Measurements from ENCODE around the gene GSK3A. TPM values are rescaled to one million over a fixed set of nuclear protein-coding genes. Genes with fewer than 3 reads are reported as not detected.

The GSK3A gene
- total RNA-seq, 1 donor from 2014 or later, result 36.3 TPM

GRCh38 chr19:42196011-42197001 is 46.1 kb downstream of the GSK3A start:
- no peak for DNase-seq (ENCODE audit: missing footprints)
- ATAC-seq, result no peak
- intact Hi-C loops (cut with DNase I), result no loop called here

GRCh38 chr19:42193706-42194105 is 48.7 kb downstream of the GSK3A start:
- ATAC-seq (no peak), DNase-seq (ENCODE audit: missing footprints) (no peak)
- intact Hi-C loops (cut with DNase I), result no loop called here

GRCh38 chr19:42193294-42193693 is 49.1 kb downstream of the GSK3A start:
- DNase-seq (ENCODE audit: missing footprints) (no peak), ATAC-seq (no peak)
- intact Hi-C loops (cut with DNase I), result no loop called here

GRCh38 chr19:42191855-42192254 is 50.5 kb downstream of the GSK3A start:
- DNase-seq (ENCODE audit: missing footprints) (no peak), ATAC-seq (no peak)
- intact Hi-C loops (cut with DNase I), result no loop called here

DNA sequence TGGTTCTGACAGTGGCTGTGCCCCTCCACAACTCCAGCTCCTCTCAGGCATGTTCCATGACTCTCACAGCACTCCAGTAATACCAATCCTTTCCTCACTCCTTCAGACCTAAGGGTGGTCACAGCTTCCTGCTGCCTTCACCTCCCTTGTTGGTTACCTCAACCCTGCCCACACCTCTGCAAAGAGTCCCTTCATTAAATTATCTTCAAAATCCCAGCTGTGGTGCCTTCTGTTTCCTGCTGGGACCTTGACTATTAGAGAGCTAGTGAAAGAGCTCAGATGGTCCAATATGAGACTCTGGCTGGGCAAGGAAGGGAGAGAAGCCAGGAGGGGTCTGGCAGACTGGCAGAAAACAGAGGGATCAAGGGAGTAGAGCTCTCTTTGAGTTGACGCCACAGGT is 51.1 kb downstream of the GSK3A start:
- ATAC-seq (no peak), DNase-seq (ENCODE audit: missing footprints) (no peak)
- intact Hi-C loops (cut with DNase I), result no loop called here

- intact Hi-C loops (cut with DNase I), result no loop called here
- ATAC-seq, result no peak
Observed at GRCh38 chr19:42189133-42189532, 53.3 kb downstream of the GSK3A start.

DNA sequence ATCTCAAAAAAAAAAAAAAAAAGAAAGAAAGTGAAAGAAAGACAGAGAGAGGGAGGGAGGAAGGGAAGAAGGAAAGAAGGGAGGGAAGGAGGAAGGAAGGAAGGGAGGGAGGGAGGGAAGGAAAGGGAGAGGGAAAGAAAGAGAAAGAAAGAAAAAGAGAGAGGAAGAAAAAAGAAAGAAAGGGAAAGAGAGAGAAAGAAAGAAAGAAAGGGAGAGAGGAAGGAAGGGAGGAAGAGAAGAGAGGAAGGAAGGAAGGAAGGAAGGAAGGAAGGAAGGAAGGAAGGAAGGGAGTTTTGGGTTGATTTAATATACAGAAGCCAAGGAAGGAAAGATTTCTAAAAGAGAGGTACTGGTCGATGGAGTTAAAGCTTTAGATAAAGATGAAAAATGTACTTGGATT is 53.7 kb downstream of the GSK3A start:
- intact Hi-C loops (cut with DNase I), result no loop called here
- ATAC-seq, result no peak
- no peak for DNase-seq (ENCODE audit: missing footprints)

More at GRCh38 chr19:42189133-42189532, 53.3 kb downstream of the GSK3A start:
- no peak for DNase-seq (ENCODE audit: missing footprints)

GRCh38 chr19:42185277-42185676 is 57.1 kb downstream of the GSK3A start:
- peak; percentile 63 for ATAC-seq
- no peak for DNase-seq (ENCODE audit: missing footprints)
- intact Hi-C loops (cut with DNase I), result loop anchor here (2.0 kb wide), 2 partner anchors 52 to 76 kb away; partner anchors contain the start of gene POU2F2

- peak; percentile 57 for ATAC-seq
- DNase-seq (ENCODE audit: missing footprints), result peak; percentile 84
Observed at GRCh38 chr19:42184401-42184861, 58.0 kb downstream of the GSK3A start.

More at GRCh38 chr19:42184401-42184861, 58.0 kb downstream of the GSK3A start:
- intact Hi-C loops (cut with DNase I), result loop anchor here (2.0 kb wide), 2 partner anchors 52 to 76 kb away; partner anchors contain the start of gene POU2F2

Other genes starting within 250 kb of the GSK3A start
- gene ATP1A3, start 248.4 kb downstream of the GSK3A start, total RNA-seq, result 342 TPM
- gene GRIK5, start 172.4 kb downstream of the GSK3A start, total RNA-seq, result 5.1 TPM
- gene ZNF574, start 166.4 kb downstream of the GSK3A start, total RNA-seq, result 9.1 TPM
- gene POU2F2, start 110.2 kb downstream of the GSK3A start, total RNA-seq, result 1.5 TPM
- gene DEDD2, start 24.9 kb downstream of the GSK3A start, total RNA-seq, result 16.7 TPM
- gene ZNF526, start 22.3 kb downstream of the GSK3A start, total RNA-seq, result 6.1 TPM
- 44.4 TPM for gene ERF, start 12.5 kb upstream of the GSK3A start, total RNA-seq
- gene CIC, start 26.6 kb upstream of the GSK3A start, total RNA-seq, result 34.6 TPM
- 0.51 TPM for gene PRR19, start 59.5 kb upstream of the GSK3A start, total RNA-seq
- gene PAFAH1B3, start 60.0 kb upstream of the GSK3A start, total RNA-seq, result 3.7 TPM
- 0.16 TPM for gene TMEM145, start 70.7 kb upstream of the GSK3A start, total RNA-seq
- 32.6 TPM for gene MEGF8, start 83.0 kb upstream of the GSK3A start, total RNA-seq
- 0.87 TPM for gene CNFN, start 147.7 kb upstream of the GSK3A start, total RNA-seq
- gene LIPE, start 184.8 kb upstream of the GSK3A start, total RNA-seq, result 67.7 TPM
- gene CXCL17, start 200.3 kb upstream of the GSK3A start, total RNA-seq, result not detected